Spleen (tissue), 11 donors: ENCODE results near the gene ABCA4. TPM values are rescaled to one million over a fixed set of nuclear protein-coding genes. Genes with fewer than 3 reads are reported as not detected.
"Not testable (repeated sequence)": the region's sequence is repeated elsewhere in the genome, so short reads cannot be mapped to it uniquely, and the experiment has no call there.

Experiments
- DNase-seq: peaks from one replicate; pipeline ENCODE4 v3.0.0-alpha.2; 2020
- H3K27ac ChIP-seq, 8 donors: fragments of 200-600 bp; sonication (generic) in 7 of 8; 1 replicate in 4 of 8; 2 replicates in 4 of 8; pipeline versions ENCODE4 v1.5.0 to v1.8.0; 2016 to 2021; ENCODE audit warnings: inconsistent platforms in 4 of 8, mild to moderate bottlenecking in 4 of 8, moderate library complexity in 1 of 8
- H3K27me3 ChIP-seq, 7 donors: fragments of 200-600 bp; sonication (generic) in 6 of 7; replicated peaks in 1 of 7; 1 replicate in 4 of 7; 2 replicates in 3 of 7; pipeline versions ENCODE4 v1.5.0 to v1.8.0; 2016 to 2021; ENCODE audit warnings: inconsistent platforms in 3 of 7, mild to moderate bottlenecking in 1 of 7
- H3K36me3 ChIP-seq, 6 donors: fragments of 200-600 bp; sonication (generic) in 5 of 6; 1 replicate in 4 of 6; 2 replicates in 2 of 6; pipeline versions ENCODE4 v1.5.0 to v1.8.0; 2016 to 2021; ENCODE audit warnings: inconsistent platforms in 2 of 6
- H3K4me1 ChIP-seq, 6 donors: fragments of 200-600 bp; sonication (generic) in 5 of 6; 1 replicate in 3 of 6; 2 replicates in 3 of 6; pipeline versions ENCODE4 v1.5.0 to v1.8.0; 2016 to 2021; ENCODE audit warnings: inconsistent platforms in 3 of 6
- H3K4me3 ChIP-seq, 8 donors: fragments of 200-600 bp; sonication (generic) in 7 of 8; 1 replicate in 4 of 8; 2 replicates in 4 of 8; pipeline versions ENCODE4 v1.5.0 to v1.8.0; 2016 to 2021; ENCODE audit warnings: inconsistent platforms in 4 of 8, mild to moderate bottlenecking in 4 of 8, moderate library complexity in 2 of 8
- H3K9me3 ChIP-seq, 8 donors: fragments of 200-600 bp; sonication (generic) in 7 of 8; 1 replicate in 4 of 8; 2 replicates in 4 of 8; pipeline versions ENCODE4 v1.5.0 to v1.8.0; 2016 to 2021; ENCODE audit warnings: inconsistent platforms in 4 of 8
- POLR2A ChIP-seq, 3 donors: fragments of 450-650 bp; IDR thresholded peaks; one replicate each; pipeline ENCODE4 v1.5.1; 2017; ENCODE audit warnings: antibody characterized with exemption in 3 of 3, mild to moderate bottlenecking in 1 of 3
- POLR2AphosphoS5 ChIP-seq, 3 donors: sonication (generic); formaldehyde crosslinking; IDR thresholded peaks; one replicate each; pipeline ENCODE4 v1.5.1; 2017; ENCODE audit warnings: antibody characterized with exemption in 3 of 3
- WGBS, 5 donors: extraction: QIAGEN DNeasy Blood & Tissue Kit in 3 of 5; methylation state at CpG; one replicate each; pipeline versions ENCODE4 v1.1.5 to v1.1.7; 2013 to 2018; 5-methylcytosine and 5-hydroxymethylcytosine counted together
- intact Hi-C: fragments of 100-400 bp; cut with DNase I; formaldehyde crosslinking; loops from one replicate; pipeline ENCODE4 v1.15.0; 2023; ENCODE audit warnings: low total_unique reads
- polyA plus RNA-seq, 3 donors: library from polyadenylated mRNA; stranded (reverse); fragments of 200-250 nt; gene quantifications; one replicate each; pipeline ENCODE4 v1.2.1, GENCODE V29; 2013
- total RNA-seq, 7 donors: library from RNA; depleted of rRNA in 3 of 7; stranded (reverse); fragments of >200 nt in 3 of 7; fragmentation: NEBNext Ultra II Directional in 4 of 7; extraction: Animal tissue kit (Norgen Biotek cat#: 25700) in 4 of 7; gene quantifications; one replicate each; pipeline versions ENCODE4 v1.1.0 to v1.2.1, GENCODE V29; 2016 to 2021
- TF ChIP-seq, protein P1 (sequence below), 11 experiments: fragments of 200-600 bp in 7 of 11; fragments of 450-650 bp in 4 of 11; sonication (generic) in 4 of 11; IDR thresholded peaks in 8 of 11; conservative IDR thresholded peaks in 3 of 11; 1 replicate in 7 of 11; 2 replicates in 4 of 11; pipeline versions ENCODE4 v1.4.0 to v1.8.0; 2016 to 2021; ENCODE audit warnings: antibody characterized with exemption in 11 of 11, inconsistent platforms in 4 of 11, mild to moderate bottlenecking in 1 of 11
- donor health status: healthy with polysubstance abuse.
- donor health status: DM: no; HTN: no; CAD: no; lungs with moderate emphysema.
- donor health status: DM: no; HTN: no; CAD: no.
- donor health status: Bipolar disorder and iron deficiency.
- donor health status: healthy.
- donor health status: DM: no; HTN: no; CAD: no.
- donor health status: DM: yes; HTN: yes; CAD: no.

The ABCA4 gene
- total and polyA plus RNA-seq, 10 donors, result 0.04 to 0.64 (median 0.24) TPM

DNA sequence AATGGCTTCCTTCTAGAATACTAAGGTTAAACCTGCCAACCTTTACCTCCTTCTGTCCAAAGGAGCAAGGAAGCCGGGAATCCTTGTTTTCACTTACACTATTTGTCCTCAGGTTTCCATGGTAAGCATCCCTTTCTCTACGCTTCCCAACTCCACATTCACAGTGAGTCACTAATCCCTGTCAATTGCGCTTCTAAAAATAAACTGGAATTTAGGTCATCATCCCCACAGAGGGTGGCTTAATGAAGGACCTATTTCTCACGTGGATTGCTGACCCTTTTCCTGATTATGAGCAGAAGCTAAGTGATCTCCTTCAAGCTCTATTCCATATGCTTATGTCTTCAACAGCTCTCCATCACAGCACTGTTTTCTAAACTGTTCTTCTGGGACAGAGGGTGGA lies 39.9 kb upstream of the ABCA4 start:
- no peak overlapping the region for H3K27ac ChIP-seq
- no peaks in the 10 kb centered on the region for H3K36me3 ChIP-seq
- WGBS, 5 donors, result 64 to 80% (median 76%) methylated on average over 4 of the region's 4 CpGs
- no peak for DNase-seq
- intact Hi-C loops, result no loop called here
- H3K27me3 ChIP-seq, result peaks cover 0 to 3% (median 0%) of the 10 kb centered on the region in 7 donors
- H3K9me3 ChIP-seq, result peaks cover 0 to 3% (median 0%) of the 10 kb centered on the region in 8 donors
- TF ChIP-seq POLR2A (IDR thresholded peaks at IDR 0.05) (no peak), POLR2AphosphoS5 (IDR thresholded peaks at IDR 0.05) (no peak)
- TF ChIP-seq, protein P1, sequence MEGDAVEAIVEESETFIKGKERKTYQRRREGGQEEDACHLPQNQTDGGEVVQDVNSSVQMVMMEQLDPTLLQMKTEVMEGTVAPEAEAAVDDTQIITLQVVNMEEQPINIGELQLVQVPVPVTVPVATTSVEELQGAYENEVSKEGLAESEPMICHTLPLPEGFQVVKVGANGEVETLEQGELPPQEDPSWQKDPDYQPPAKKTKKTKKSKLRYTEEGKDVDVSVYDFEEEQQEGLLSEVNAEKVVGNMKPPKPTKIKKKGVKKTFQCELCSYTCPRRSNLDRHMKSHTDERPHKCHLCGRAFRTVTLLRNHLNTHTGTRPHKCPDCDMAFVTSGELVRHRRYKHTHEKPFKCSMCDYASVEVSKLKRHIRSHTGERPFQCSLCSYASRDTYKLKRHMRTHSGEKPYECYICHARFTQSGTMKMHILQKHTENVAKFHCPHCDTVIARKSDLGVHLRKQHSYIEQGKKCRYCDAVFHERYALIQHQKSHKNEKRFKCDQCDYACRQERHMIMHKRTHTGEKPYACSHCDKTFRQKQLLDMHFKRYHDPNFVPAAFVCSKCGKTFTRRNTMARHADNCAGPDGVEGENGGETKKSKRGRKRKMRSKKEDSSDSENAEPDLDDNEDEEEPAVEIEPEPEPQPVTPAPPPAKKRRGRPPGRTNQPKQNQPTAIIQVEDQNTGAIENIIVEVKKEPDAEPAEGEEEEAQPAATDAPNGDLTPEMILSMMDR (IDR thresholded peaks at IDR 0.05 in 8 of 11, conservative IDR thresholded peaks at IDR 0.05 in 3 of 11), result no peak
- H3K4me1 ChIP-seq, result no peaks in the 10 kb centered on the region
- H3K4me3 ChIP-seq, result no peak overlapping the region

DNA sequence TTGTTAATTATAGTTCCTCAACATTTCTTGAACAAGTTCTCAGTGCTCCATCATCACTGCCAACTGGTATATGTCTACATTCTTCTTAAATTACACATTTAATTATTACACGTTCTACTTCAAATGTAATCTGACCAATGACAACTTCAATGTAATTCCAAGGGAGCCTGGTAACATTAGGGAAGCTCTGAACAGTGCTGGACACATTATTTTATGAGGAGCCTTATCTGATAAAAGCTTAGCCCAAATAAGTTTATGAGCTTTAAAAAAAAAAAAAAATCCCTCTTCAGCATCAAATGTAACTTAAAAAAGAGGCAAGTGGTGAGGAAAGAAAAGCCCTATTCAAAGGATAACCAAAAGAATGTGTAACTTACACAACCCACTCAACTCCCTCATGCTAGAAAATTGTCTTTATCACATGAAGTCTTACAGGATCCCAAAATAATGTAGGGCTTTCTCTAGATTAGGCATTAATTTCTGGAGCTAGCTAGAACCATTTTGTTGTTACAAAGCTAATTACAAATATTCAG lies 35.2 kb upstream of the ABCA4 start:
- Histone ChIP-seq H3K9me3 (peaks cover 0 to 6% (median 0%) of the 10 kb centered on the region in 8 donors), H3K27ac (no peak overlapping the region), H3K4me1 (peaks cover 0 to 4% (median 0%) of the 10 kb centered on the region in 6 donors), H3K27me3 (no peaks in the 10 kb centered on the region), H3K36me3 (no peaks in the 10 kb centered on the region), H3K4me3 (no peak overlapping the region)
- intact Hi-C loops, result no loop called here
- WGBS, 5 donors, result 60 to 92% (median 72%) methylated on average over 1 of the region's 1 CpG
- no peak for DNase-seq
- no peak for TF ChIP-seq POLR2AphosphoS5 (IDR thresholded peaks at IDR 0.05)
- TF ChIP-seq POLR2A (IDR thresholded peaks at IDR 0.05), result no peak
- TF ChIP-seq, protein P1 (IDR thresholded peaks at IDR 0.05 in 8 of 11, conservative IDR thresholded peaks at IDR 0.05 in 3 of 11), result no peak

DNA sequence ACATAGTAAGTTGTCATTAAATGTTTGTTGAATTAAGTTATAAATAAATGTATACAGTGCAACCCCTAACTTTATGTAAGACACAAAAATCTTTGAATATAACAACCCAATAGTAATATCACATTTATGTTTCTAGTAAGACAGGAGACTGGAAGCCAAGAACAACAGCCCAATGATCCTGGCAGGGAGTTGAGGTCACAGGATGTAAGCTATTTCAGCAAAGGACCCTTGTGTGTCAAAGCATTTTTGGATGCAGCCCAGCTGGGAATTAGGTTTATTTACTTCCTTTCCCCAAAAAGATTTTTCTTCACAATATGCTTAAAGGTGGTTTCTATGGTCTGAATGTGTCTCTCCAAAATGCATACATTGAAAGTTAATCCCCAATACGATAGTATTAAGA lies 34.0 kb upstream of the ABCA4 start:
- H3K36me3 ChIP-seq, result no peaks in the 10 kb centered on the region
- H3K9me3 ChIP-seq, result peaks cover 0 to 6% (median 0%) of the 10 kb centered on the region in 8 donors
- TF ChIP-seq, protein P1 (IDR thresholded peaks at IDR 0.05 in 8 of 11, conservative IDR thresholded peaks at IDR 0.05 in 3 of 11), result no peak
- no peak for TF ChIP-seq POLR2A (IDR thresholded peaks at IDR 0.05)
- no peak for TF ChIP-seq POLR2AphosphoS5 (IDR thresholded peaks at IDR 0.05)
- peaks cover 0 to 4% (median 0%) of the 10 kb centered on the region in 6 donors for H3K4me1 ChIP-seq
- intact Hi-C loops, result no loop called here
- H3K27me3 ChIP-seq, result no peaks in the 10 kb centered on the region
- no peak overlapping the region for H3K4me3 ChIP-seq
- no peak for DNase-seq
- WGBS, 5 donors, result 62 to 85% (median 76%) methylated on average over 1 of the region's 1 CpG
- H3K27ac ChIP-seq, result peak overlapping the region in 2 of 8 donors; percentile 25 to 37

DNA sequence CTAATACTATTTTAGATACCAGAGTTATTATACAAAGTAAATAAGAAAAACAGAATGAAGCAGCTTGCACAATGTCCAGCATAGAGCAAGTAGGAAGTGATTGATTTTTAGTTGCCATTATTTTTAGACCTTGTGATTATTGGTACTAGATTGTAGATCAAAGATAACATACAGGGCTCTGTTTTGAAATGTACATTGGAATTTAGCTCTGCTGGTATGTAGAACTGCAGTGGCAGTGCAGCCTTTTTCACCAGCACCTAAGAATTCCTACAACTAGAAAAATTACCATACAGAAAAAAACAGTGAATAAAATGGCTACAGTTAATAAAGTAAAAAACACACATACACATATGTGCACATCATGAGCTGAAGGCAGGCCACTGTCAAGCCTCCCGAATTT lies 32.2 kb upstream of the ABCA4 start:
- Histone ChIP-seq H3K4me3 (no peak overlapping the region), H3K36me3 (no peaks in the 10 kb centered on the region), H3K27ac (no peak overlapping the region), H3K9me3 (peaks cover 0 to 6% (median 0%) of the 10 kb centered on the region in 8 donors), H3K27me3 (no peaks in the 10 kb centered on the region), H3K4me1 (peaks cover 0 to 4% (median 0%) of the 10 kb centered on the region in 6 donors)
- 67 to 78% (median 71%) methylated on average over 1 of the region's 1 CpG for WGBS, 5 donors
- DNase-seq, result no peak
- TF ChIP-seq POLR2A (IDR thresholded peaks at IDR 0.05) (no peak), POLR2AphosphoS5 (IDR thresholded peaks at IDR 0.05) (no peak)
- TF ChIP-seq, protein P1 (IDR thresholded peaks at IDR 0.05 in 8 of 11, conservative IDR thresholded peaks at IDR 0.05 in 3 of 11), result no peak
- intact Hi-C loops, result no loop called here

DNA sequence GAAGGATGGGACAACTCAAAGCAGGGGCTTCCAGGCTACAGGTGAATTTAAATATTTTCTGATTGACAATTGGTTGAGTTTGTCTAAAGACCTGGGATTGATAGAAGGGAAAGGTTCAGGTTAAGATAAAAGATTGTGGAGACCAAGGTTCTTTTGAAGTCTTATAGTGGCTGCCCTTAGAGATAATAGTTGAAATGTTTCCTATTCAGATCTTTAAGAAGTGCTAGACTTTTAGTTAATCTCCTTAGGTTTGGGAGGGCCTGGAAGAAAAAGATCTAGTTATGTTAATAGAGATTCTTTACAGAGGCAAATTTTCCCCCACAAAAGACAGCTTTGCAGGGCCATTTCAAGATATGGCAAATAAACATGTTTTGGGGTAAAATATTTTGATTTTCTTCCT lies 28.2 kb upstream of the ABCA4 start:
- H3K36me3 ChIP-seq, H3K4me1 ChIP-seq, H3K27ac ChIP-seq, H3K4me3 ChIP-seq, H3K27me3 ChIP-seq, DNase-seq, intact Hi-C loops, H3K9me3 ChIP-seq: not testable (repeated sequence)
